GM18907 (cell line): ENCODE results near the gene TOB2.
A peak's percentile ranks its signal among the peaks of the same experiment; 100 is the strongest.

Experiments used
- ATAC-seq: cut with Tn5 transposase; IDR thresholded peaks from one replicate; pipeline ENCODE4 v1.9.1; 2021; ENCODE audit warnings: mild to moderate bottlenecking, moderate library complexity; ENCODE audit not compliant: unreplicated experiment

Gene TOB2, protein sequence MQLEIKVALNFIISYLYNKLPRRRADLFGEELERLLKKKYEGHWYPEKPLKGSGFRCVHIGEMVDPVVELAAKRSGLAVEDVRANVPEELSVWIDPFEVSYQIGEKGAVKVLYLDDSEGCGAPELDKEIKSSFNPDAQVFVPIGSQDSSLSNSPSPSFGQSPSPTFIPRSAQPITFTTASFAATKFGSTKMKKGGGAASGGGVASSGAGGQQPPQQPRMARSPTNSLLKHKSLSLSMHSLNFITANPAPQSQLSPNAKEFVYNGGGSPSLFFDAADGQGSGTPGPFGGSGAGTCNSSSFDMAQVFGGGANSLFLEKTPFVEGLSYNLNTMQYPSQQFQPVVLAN

DNA sequence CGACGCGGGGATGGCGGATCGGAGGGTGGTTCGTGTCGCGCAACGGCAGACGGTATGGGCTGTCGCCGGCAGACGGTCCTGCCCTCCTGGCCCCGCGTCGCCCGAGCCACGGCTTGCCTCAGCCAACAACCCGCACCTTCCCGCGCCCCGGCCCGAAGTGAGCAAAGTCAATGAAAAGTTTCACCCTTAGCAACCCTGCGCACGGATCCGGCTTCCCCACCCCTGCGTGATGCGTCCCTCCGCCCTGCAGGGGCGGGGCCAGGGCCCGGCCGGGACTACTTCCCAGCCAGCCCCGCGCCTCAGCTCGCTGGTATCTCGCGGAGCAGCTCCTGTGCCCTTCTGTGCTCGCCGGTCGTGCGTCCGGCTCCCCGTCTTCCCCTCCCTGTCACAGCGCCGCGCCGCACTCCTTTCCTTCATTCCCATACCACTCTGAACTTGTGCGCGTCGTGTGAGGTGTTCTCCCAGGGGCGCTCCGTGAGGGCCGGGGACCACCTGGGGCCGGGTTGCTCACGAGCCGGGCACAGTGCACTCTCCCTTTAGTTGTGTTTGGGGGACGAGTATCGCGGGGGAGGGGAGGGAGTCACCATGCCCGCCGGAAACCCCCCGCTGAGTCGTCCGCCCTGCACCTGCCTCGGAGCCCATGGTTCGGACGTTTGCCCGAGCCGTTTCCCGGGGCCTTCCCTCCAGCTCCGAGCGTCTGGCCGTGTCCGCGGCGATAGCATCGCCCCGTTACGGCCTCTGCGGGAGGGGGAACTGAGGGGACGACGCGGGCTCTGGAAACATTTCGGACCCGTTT is at the start of gene TOB2:
Gene TOB2 (minus strand): TSS at position 163 of the 796 bp plus-strand sequence. CDS start 9,456 bp downstream, outside the sequence.
- peak; percentile 48 for ATAC-seq

DNA sequence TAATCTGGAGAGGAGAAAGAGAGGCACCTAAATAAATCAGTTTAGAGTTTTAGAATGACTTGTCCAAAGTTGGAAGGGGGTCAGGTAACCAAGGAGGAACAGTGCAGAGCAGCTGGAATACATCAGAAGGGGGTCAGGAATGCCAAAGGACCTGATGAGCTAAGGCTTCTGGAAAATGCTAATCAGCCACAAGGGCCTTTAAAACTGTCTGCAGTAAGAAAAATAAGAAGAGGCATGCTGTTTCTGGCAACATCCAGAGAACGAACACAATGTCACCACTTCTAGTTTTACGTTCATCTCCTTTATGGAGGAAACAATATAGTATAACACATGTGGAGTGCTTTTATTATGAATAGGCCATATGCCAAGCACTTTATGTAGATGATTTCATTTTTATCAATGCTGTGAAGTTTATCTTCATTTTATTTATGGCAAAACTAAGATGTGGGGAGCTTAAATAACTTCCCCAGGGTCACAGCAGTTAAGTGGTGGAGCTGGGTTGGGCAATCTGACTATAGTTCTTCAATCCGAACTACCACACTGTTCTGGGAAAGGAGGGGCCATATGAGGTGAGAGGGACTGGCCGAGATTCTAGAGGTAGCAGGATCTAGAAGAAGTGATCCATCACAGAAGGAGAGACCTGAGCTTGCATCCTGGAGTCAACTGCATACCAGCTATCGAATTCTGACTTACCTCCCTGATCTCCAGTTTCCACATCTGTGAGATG is 44.9 kb upstream of the TOB2 start:
- ATAC-seq, result no peak

DNA sequence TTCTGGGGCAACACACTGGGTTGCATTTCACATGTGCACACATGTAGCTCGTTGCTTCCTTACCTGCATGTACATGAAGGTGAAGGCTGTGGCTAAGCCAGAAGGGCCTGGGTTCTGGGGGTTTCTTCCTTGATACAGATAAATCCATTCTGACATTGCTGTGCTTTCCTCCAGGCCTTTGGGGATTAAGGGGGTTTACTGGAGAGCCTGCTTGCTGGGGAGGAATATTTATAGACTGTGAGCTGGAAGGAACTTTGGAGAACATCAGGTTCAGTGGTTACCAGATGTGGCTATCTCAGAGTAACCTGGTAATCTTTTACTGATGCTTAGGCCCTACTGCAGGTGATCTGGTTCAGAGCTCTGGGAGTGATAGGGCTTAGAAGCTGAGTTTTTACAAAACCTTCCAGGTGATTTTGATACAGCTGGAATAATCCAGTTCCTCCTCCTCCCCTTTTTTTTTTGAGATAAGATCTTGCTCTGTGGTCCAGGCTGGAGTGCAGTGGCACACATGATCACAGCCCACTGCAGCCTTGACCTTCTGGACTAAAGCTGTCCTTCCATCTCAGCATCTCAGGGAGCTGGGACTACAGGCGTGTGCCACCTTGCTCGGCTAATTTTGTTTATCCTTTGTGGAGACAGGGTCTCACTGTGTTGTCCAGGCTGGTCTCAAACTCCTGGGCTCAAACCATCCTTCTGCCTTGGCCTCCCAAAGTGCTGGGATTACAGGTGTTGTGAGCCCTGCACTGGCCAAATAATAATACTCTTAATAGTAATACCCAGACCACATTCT is 42.2 kb upstream of the TOB2 start:
- ATAC-seq, result no peak

DNA sequence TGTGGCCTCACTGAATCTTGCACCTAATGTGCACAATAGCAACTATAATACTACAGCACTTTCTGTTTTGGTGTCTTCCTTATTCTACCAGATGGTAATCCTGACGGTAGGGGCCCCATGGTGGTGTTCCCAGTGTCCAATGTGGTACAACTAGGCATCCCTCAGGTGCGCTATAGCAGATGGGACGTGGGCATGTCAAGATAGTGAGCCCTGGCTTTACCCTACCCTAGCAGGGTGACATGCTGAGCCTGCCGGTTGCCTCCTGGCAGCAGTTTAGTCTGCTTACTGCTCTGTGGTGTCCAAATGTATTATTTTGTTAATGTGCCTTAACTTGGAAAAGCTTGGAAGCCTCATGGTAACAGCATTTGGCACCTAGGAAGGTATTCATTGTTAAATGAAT is 41.5 kb upstream of the TOB2 start:
- ATAC-seq, result no peak

DNA sequence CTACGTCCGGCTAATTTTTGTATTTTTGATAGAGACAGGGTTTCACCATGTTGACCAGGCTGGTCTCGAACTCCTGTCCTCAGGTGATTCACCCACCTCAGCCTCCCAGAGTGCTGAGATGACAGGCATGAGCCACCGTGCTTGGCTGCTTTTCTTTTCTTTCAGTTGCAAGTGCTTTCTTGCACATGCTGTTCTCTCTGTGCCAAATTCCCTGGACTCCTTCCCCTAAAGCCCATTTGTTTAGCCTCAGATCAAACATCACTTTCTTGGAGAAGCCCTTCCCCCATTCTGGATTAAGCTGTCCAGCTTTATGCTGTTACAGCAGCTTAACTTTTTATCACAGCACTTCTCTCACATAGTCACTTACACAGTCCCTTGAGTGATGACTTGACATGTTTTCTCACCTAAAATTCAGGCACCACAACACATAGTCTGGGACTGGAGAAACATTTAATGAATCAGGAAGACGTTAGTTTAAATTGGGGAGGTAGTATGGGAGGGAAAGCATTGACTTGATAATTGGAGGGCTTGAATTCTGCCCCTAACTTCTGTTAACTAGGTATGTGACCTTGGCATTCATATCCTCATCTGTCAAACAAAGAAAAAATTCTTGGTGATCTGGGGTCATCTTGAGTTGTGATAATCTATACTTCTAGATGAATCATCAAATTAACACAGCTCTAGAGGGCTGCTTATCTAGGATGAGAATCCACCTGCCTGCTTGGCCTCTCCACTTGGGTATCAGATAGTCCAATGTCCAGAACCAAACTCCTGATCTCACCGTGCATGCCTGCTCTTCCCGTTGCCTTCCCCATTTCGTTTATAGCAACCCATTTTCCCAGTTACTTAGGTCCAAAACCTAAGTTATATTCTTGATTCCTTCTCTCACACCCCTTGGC is 40.7 kb upstream of the TOB2 start:
- ATAC-seq, result no peak

DNA sequence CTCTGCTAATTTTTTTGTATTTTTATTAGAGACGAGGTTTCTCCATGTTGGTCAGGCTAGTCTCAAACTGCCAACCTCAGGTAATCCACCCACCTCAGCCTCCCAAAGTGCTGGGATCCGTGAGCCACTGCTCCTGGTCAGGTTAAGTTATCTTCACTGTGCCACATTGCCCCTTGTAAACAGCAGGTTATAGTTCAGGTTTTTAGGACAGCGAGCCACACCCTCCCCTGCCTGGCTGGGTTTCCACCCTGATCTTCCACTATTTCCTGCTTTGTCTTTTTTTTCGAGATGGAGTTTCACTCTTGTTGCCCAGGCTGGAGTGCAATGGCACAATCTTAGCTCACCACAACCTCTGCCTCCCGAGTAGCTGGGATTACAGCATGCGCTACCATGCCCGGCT is 38.4 kb upstream of the TOB2 start:
- ATAC-seq, result no peak

DNA sequence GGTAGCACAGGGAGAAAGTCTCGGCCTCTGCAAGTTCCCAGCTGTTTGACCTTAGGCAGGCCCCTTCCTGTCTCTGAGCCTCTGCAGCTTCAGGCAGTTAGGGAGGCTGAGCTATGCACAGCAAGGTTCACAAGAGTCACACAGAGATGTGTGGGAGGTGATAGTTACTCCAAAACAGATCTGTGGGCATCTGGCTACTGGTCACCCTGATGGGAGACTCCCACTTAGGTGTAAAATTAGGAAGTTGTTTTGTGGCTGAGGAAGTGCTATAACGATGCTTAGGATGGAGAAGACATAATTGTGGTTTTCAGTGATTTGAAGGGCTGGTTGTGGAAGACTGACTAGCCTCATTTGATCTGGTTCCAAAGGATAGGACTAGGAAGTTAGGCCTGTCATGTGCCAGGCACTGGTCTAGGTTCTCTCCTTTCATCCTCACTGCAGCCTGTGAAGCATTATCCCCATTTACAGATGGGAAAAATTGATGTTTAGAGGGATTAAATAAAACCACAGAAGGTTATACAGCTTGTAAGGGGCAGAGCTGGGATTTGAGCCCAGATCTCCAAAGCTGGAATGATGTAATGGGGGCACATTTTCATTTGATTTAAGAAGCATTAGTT is 35.8 kb upstream of the TOB2 start:
- no peak for ATAC-seq

DNA sequence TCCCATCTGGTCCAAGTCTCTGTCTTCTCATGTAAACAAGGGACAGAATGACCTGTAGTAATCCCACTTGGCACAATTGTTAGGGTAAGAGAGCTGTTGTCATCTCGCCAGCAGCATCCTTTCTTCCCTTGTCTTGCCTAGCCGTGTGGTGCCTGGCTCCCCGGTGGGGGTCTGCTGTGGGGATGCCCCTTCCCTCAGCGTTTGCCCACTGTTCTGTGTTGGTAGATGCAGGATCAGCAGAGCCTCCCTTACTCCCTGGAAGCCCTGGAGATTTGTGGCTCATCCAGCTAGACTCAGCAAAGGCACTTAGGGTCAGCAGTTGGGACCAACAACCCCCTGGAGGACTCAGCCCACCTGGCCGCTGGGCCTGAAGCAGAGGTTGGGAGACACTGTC is 35.3 kb upstream of the TOB2 start:
- no peak for ATAC-seq

DNA sequence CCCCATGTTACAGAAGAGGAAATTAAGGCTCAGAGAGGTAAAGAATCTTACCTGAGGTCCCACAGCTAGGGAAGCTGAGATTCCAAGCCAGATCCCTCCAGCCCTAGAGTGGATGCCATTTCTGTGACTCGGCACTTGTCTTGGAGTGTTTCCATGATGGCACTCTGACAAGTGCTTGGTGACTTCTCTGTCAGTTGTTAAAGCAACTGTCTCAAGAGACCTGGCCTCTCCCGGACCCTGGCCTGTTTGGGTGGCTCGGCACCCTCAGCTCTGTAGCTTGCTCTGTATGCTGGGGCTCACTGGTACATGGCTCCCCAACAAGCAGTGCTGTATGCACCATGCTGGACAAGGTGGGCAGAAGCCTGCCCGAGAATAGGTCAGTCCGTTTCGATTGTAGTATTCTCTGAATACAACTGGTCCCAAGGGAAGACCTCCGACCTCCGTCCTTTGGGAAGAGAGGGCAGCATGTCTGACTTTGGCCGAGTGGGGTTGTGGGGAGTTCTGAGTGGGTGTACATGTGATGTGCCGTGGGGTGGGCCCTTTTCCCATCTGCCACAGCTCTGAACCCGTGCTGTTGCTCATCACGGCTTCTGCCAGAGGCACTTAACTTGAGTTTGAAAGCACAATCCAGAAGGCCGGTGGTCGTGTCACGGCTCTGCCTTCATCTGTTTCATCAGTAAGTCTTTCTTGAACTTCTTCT is 34.7 kb upstream of the TOB2 start:
- ATAC-seq, result no peak

DNA sequence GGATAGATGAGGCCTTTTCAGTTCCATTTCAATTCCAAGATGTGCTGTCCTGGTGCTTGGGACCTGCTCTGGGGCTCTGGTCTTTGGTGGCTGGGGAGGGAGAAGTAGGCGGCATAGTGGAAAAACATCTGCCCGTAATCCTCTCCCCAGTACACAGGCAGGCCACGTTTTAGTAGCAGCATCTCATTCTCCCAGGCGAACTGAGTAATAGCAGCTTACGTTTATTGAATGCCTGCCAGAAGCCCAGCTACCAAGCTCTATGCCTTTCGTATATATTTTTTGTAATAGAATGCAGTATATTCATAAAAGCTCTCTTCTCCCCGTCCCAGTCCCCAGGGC is 33.8 kb upstream of the TOB2 start:
- no peak for ATAC-seq

DNA sequence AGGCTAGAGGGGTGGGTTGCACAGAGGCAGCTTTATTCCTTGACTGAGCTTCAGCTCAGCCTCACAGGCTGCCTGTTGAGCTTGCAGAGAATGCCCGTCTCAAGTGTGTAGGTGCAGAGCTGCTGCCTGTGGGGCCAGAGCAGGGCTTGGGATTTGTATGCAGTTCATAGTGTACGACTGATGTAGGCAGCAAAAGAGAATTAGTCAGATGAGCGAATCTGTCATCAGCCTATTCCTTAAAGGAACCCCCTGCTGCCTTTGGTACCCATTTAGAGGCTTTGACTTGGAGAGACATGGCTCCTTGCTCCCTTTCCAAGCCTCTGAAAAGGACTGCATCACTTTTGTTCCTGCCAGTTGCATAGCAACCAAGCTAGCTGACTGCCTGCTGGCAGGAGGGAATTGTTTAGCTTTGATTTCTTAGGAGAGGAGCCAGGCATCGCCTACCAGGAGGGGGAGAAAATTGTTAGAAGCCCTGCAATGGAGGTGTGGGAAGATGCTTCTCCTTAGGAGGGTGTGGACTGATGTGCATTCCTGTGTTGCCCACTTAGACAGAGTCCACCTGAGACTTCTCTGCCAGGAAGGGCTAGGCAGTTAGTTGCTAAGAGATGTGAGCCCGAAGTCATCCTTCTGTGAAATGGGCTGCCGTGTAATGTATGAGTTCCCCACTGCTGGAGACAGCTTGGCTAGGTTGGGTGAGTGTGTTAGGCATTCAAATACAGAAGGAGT is 33.2 kb upstream of the TOB2 start:
- ATAC-seq, result no peak

DNA sequence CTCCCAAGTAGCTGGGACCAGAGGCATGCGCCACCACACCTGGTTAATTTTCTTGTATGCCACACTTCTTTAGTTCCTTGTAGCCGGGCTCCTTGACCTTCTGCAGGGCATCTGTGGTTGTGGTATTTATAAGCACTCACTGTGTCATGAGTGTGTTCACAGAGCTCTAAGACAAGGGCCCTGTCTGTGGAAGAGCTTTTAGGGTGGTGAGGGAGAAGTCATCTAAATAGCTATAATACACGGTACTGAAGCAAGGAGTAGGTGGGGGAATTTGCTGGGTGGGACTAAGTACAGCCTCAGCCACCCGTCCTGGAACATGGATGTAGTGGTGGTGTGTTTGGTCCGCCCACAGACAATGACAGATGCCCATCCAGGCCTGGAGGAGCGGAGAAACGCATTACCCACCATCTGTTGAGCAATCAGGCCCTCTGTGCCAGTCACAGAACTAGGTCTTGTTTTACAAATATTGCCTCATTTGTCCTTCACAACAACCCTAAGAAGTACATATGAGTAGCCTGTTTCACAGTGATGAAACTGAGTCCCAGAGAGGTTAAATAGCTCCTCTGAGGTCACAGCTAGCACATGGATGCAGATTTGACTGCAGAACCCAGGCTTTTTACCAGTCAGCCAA is 32.4 kb upstream of the TOB2 start:
- ATAC-seq, result no peak

DNA sequence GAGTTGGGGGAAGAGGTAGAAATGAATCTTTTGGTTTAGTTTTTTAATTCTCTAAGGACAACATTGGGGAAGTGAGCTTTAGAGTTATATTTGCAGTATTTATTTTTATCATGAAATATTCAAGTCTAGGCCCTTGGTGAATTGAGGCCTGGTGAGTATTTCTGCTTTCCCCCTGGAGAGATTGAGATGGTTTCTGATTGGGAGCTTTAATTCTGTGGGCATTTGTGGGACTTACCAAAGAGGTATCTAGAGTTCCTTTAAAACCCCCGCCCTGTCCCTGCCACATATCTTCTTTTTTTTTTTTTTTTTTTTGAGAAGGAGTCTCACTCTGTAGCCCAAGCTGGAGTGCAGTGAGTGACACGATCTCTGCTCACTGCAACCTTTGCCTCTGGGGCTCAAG is 31.9 kb upstream of the TOB2 start:
- ATAC-seq, result no peak

DNA sequence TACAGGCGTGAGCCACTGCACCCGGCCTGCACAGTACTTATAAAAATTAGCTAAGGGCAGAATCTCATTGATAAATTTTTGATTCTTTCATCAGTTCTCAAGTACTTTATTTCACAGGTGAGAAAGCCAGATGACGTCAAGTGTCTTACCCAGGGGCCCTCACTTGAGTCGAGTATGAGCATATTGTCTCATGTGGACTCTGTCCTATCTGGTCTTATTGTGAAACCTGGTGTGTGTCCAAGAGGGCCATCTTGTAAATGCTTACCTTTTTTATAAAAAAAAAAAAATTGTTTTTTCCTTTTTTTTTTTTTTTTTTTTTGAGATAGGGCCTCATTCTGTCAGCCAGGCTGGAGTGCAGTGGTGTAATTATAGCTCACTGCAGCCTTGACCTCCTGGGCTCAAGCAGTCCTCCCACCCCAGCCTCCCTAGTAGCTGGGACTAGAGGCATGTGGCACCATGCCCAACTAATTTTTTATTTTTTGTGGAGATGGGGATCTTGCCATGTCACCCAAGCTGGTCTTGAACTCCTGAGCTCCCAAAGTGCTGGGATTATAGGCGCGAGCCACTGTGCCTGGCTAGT is 28.4 kb upstream of the TOB2 start:
- no peak for ATAC-seq

DNA sequence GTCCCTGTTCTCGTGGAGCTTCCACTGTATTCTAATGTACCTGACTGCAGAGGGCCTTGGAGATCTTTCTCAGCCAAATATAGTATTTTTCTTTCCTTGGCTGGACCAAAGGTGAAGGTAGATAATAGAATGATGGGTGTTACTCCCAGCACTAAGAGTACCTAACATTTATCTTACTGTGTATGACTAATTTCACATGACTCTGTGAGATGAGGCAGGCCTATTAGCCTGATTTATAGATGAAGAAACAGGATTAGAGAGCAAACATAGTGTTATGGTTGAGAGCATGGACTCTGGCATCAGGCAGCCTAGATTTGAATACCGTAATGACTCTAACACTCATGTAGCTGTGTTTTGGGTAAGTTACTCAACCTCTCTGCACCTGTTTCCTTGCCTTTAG is 25.0 kb upstream of the TOB2 start:
- no peak for ATAC-seq

DNA sequence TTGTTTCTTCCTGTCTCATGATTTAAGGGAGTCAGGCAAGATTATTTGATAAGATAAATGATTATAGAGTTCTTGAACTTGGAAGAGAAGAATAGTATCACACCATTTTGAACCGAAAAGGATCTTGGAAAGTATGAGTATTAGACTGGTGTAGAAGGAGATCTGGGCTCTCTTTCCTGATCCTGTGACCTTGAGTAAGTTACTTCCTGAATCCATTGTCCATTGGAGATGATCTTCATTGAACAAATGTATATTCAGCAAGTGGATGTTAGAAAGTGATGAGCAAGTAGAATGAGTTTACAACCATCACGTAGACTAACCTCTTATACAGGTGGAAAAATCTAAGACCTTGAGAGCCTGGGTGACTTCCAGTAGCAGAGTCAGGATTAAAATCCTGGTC is 24.3 kb upstream of the TOB2 start:
- ATAC-seq, result no peak

DNA sequence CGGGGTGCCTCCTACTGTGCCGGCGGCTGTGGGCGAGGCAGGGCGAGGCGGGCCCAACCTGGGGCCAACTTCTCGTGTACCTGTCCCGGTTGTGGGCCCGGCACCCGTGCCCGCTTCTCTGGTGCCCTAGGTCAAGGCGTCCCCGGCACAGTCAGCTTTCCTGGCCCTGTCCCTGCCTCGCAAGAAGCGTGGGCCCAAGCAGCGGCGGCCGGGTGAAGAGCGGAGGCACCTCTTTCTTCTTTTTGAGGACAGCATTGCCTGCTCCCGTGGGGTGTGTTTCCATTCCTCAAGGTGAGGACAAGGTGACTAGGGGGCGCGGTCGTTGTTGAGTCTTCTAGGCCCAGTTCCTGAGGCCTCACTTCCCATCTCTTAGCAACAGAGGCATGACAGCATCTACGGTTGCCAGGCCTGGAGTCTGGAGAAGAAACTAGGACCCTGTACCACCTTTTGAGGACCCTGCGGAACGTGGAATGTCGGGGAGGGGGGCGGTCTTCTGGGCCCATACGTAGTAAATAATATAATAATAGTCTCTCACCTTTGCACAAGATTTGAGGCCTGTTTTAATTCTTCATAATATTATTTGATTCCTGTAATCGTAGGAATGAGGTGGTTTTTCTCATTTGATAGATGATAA is 22.7 kb upstream of the TOB2 start:
- peak; percentile 21 for ATAC-seq
